Hematopoietic multipotent progenitor cell treated with erythropoietin and hydrocortisone succinate and interleukin-3 and kit ligand, for 17 days (in vitro differentiated cells): Measurements from ENCODE around the gene TRIM72.
"Not testable (repeated sequence)": the region's sequence is repeated elsewhere in the genome, so short reads cannot be mapped to it uniquely, and the experiment has no call there.

Source experiments
- DNase-seq: peaks from one replicate; pipeline ENCODE4 v3.0.0-alpha.2; 2015; ENCODE audit warnings: low spot score

The TRIM72 gene

GRCh38 chr16:31190818-31191444, 23.0 kb upstream of the TRIM72 start:
- DNase-seq, result no peak

- DNase-seq, result no peak
Measured at GRCh38 chr16:31191697-31192428, 22.1 kb upstream of the TRIM72 start.

GRCh38 chr16:31192856-31193642, 20.9 kb upstream of the TRIM72 start:
- no peak for DNase-seq

- DNase-seq, result no peak
Measured at GRCh38 chr16:31193874-31194273, 20.0 kb upstream of the TRIM72 start.

- no peak for DNase-seq
Measured at GRCh38 chr16:31194898-31195297, 19.0 kb upstream of the TRIM72 start.

DNA sequence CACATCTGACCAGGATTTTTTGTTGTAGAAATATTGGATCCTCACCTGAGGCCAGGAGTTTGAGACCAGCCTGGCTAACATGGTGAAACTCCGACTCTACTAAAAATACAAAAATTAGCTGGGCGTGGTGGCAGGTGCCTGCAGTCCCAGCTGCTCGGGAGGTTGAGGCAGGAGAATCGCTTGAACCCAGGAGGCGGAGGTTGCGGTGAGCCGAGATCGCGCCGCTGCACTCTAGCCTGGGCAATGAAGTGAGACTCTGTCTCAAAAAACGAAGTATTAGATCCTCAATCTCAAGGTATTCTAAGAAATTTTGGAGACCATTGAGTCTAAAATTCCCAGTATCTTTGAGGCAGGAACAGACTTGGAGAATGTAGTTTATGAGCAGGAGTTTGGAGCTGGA, 18.1 kb upstream of the TRIM72 start:
- not testable (repeated sequence) for DNase-seq

- DNase-seq, result no peak
Measured at GRCh38 chr16:31196324-31197088, 17.4 kb upstream of the TRIM72 start.

GRCh38 chr16:31198207-31198882, 15.6 kb upstream of the TRIM72 start:
- DNase-seq, result no peak

GRCh38 chr16:31199430-31200041, 14.4 kb upstream of the TRIM72 start:
- no peak for DNase-seq

- not testable (repeated sequence) for DNase-seq
Measured at GRCh38 chr16:31200111-31200510, 13.8 kb upstream of the TRIM72 start.

- DNase-seq, result no peak
Measured at GRCh38 chr16:31200821-31201568, 12.9 kb upstream of the TRIM72 start.

- DNase-seq, result no peak
Measured at GRCh38 chr16:31201582-31202413, 12.1 kb upstream of the TRIM72 start.

DNA sequence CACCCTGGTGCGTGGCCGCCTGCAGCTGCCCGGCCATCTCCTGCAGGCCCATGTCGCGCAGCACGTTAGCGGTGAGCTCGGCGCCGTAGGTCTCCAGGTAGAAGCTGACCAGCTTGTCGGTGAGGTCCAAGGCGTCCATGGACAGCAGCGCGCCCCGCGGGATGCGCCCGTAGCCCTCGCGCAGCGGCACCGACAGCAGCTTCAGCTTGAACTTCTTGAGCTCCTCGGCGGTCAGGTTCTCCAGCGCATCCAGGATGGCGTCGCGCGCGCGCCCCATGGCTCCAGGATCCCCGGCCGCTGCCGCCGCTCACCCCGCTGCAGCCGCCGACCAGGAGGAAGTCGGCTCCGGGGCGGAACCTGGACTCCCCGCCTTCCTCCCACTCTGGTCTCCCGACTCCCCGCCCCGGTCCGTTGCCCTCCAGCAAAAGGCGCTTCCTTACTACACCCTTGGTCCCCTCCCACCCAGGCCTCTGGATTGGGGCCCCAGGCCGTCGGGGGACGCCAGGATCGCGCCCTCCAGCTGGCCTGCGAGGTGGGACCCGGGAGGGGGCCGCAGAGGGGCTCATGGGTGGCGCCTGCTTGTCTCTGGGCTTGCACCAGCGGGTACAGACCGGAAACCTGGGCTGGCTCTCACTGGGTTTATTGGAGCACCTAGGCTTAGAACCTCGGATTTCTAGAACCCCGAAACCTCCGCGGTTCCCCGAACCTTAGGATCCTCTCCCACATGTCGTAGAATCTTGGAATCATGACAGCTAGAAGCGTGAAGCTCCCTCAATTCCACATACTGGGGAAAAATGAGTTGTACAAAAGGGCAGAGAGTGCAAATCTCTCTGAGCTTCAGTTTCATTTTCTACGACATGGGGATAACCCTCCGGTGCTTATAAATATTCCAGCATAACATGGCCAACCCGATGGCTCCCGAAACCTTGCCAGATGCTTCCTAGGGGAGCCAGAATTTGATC, 11.2 kb upstream of the TRIM72 start, which contains the start of gene PYCARD:
Gene PYCARD, minus strand, starts transcription at position 347 of the 962 bp plus-strand sequence. Its CDS starts 70 bp downstream, at position 277.
- DNase-seq, result no peak

DNA sequence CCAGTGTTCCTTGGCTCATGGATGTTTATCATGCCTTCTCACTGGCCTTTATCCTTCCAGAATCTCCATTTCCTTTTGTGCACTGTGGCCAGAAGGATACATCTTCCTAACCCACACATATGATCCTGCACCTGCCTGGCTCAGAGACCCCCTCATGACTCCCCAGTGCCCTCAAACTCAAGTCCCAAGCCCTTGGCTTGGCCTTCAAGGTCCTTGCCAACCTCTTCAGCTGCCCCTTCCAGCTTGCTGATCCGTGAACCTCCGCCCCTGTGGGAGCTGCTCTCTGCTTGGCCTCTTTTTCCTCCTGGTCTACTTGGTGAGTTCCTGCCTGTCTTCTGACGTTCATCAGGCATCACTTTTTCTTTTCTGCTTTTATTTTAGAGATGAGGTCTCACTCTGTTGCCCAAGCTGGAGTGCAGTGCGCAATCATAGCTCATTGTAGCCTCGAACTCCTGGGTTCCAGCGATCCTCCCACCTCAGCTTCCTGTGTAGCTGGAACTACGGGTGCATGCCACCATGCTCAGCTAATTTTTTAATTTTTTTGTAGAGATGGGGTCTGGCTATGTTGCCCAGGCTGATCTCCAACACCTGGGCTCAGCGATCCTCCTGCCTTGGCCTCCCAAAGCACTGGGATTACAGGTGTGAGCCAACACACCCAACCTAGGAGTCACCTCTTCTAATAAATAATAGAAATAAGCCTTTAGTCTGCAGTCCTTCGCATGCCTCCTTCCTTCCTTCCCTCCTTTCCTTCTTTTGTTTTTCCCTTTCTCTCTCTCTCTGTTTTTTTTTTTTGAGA, 8.8 kb upstream of the TRIM72 start:
- no peak for DNase-seq

GRCh38 chr16:31206776-31207175, 7.1 kb upstream of the TRIM72 start:
- no peak for DNase-seq

- no peak for DNase-seq
Measured at GRCh38 chr16:31213342-31213741, 577 bp upstream of the TRIM72 start.

GRCh38 chr16:31214708-31215286, 878 bp downstream of the TRIM72 start:
- DNase-seq, result no peak
